Ascending aorta (tissue), 2 donors: Measurements from ENCODE around the gene OPRL1. TPM values are rescaled to one million over a fixed set of nuclear protein-coding genes. Genes with fewer than 3 reads are reported as not detected.

Source experiments
- DNase-seq, 2 donors: peaks; one replicate each; pipeline ENCODE4 v3.0.0-alpha.2; 2019; ENCODE audit warnings: low spot score in 2 of 2
- H3K27ac ChIP-seq, 2 donors: fragments of 200-600 bp; sonication (generic); one replicate each; pipeline ENCODE4 v1.5.1; 2016 to 2017; ENCODE audit warnings: mild to moderate bottlenecking in 1 of 2
- H3K27me3 ChIP-seq: fragments of 200-600 bp; sonication (generic); one replicate; pipeline ENCODE4 v1.5.1; 2017
- H3K36me3 ChIP-seq, 2 donors: fragments of 200-600 bp; sonication (generic); one replicate each; pipeline ENCODE4 v1.5.1; 2016
- H3K4me1 ChIP-seq, 2 donors: fragments of 200-600 bp; sonication (generic); one replicate each; pipeline ENCODE4 v1.5.1; 2016 to 2017; ENCODE audit warnings: mild to moderate bottlenecking in 1 of 2
- H3K4me3 ChIP-seq, 2 donors: fragments of 200-600 bp; sonication (generic); one replicate each; pipeline ENCODE4 v1.5.1; 2016 to 2017; ENCODE audit warnings: mild to moderate bottlenecking in 1 of 2
- H3K9me3 ChIP-seq, 2 donors: fragments of 200-600 bp; sonication (generic); one replicate each; pipeline ENCODE4 v1.5.1; 2016
- intact Hi-C: fragments of 100-400 bp; cut with DNase I; formaldehyde crosslinking; loops from one replicate; pipeline ENCODE4 v1.15.1; 2023
- total RNA-seq: library from RNA; depleted of rRNA; stranded (reverse); fragments of >200 nt; gene quantifications from one replicate; pipeline ENCODE4 v1.1.0, GENCODE V29; 2016
- TF ChIP-seq, protein P1 (sequence below), 3 experiments: fragments of 200-600 bp in 2 of 3; fragments of 450-650 bp in 1 of 3; sonication (generic) in 2 of 3; IDR thresholded peaks; one replicate each; pipeline ENCODE4 v1.5.1; 2016 to 2019; ENCODE audit warnings: antibody characterized with exemption in 3 of 3, mild to moderate bottlenecking in 1 of 3, moderate library complexity in 1 of 3

Gene OPRL1
- total RNA-seq, 1 donor from 2014 or later, result 0.21 TPM

DNA sequence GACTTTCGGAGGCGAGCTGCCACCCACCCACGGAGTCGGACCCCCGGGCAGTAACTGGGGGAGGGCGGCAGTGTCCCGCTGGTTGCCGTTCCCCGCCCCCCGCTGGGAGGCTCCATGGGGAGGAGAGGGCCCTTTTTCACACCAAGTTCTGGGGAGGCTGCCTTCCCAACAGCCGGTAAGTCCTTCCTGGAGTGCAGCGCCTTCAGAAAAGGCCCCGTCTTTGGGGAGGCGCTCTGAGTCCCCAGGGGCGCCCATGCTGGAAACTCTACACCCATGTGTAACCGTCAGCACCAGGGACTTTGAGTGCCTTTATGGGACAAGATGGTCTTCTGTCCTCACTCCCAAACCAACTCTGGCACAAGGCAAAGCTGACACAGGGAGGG lies 30.0 kb upstream of the OPRL1 start:
- DNase-seq, result no peak
- intact Hi-C loops, result loop anchor here (5.0 kb wide), 1 partner anchor 413 kb away; no protein-coding TSS in a partner anchor
- Histone ChIP-seq H3K9me3 (no peaks in the 10 kb centered on the region), H3K4me1 (peaks cover 0 to 3% of the 10 kb centered on the region in 2 donors), H3K36me3 (no peaks in the 10 kb centered on the region), H3K27ac (peak overlapping the region in 1 of 2 donors; percentile 48), H3K4me3 (peak overlapping the region; percentile 42 to 48), H3K27me3 (peaks cover 13% of the 10 kb centered on the region)
- TF ChIP-seq, protein P1, sequence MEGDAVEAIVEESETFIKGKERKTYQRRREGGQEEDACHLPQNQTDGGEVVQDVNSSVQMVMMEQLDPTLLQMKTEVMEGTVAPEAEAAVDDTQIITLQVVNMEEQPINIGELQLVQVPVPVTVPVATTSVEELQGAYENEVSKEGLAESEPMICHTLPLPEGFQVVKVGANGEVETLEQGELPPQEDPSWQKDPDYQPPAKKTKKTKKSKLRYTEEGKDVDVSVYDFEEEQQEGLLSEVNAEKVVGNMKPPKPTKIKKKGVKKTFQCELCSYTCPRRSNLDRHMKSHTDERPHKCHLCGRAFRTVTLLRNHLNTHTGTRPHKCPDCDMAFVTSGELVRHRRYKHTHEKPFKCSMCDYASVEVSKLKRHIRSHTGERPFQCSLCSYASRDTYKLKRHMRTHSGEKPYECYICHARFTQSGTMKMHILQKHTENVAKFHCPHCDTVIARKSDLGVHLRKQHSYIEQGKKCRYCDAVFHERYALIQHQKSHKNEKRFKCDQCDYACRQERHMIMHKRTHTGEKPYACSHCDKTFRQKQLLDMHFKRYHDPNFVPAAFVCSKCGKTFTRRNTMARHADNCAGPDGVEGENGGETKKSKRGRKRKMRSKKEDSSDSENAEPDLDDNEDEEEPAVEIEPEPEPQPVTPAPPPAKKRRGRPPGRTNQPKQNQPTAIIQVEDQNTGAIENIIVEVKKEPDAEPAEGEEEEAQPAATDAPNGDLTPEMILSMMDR (IDR thresholded peaks at IDR 0.05), result no peak

DNA sequence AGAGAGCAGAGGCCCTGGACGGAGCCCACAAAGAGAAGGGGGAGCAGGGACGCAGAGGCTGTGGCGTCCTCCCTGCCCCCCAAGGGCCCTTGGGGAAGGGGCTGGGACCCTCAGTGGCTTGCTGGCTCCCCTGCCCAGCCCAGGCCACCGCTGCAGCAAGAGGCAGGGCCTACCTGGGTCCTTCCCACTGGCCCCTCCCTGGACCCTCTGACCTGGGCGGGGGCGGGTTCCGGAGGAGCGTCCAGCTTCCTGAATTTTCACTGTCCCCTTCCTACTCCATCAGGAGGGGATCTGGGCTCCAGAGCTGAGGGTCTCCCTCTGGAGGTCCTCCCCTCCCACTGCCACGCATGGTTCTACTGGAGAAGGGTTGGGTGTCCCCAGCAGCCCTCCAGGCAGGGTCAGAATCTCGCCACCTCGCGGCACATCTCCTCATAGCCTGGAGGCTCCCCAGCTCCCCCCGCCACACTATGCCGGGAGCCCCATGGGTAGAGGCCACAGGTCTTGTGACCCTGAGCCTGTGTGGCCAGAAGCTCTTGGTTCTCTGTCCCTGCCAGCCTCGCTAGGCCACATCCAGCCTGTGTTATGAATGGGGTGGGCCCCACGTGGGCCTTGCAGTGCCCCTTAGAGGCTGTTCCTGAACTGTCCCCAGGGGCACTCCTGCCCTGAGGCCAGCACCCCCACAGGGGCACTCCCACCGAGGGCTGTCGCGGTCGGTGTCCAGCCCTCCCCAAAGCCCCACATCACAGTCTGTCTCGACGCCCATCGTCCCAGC lies 29.4 kb upstream of the OPRL1 start:
- intact Hi-C loops, result no loop called here
- no peaks in the 10 kb centered on the region for H3K36me3 ChIP-seq
- H3K4me1 ChIP-seq, result peaks cover 0 to 3% of the 10 kb centered on the region in 2 donors
- no peaks in the 10 kb centered on the region for H3K9me3 ChIP-seq
- peak overlapping the region; percentile 31 to 48 for H3K27ac ChIP-seq
- peak overlapping the region in 1 of 2 donors; percentile 48 for H3K4me3 ChIP-seq
- no peak for DNase-seq
- TF ChIP-seq, protein P1 (IDR thresholded peaks at IDR 0.05), result no peak
- H3K27me3 ChIP-seq, result peaks cover 13% of the 10 kb centered on the region

DNA sequence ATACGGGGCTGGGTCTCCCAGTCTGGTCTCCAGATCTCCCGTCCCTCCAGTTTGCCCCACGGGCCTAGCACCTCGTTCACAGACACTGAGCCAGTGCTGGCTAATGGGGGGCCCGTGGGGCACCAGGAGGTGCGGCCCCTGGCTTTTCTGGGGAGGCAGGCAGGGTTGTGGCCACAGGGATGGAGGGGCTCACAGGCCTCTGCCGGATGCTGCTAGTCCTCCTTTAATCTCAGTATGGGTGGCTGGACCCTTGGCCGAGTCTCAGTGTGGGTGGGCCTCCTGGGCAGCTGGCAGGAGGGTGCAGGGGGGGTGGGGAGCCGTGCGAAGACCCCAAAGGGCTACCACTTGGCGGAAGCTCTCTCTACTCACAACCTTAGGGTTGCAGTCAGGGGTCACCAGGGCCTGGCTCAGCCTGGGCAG lies 28.8 kb upstream of the OPRL1 start:
- DNase-seq, result no peak
- Histone ChIP-seq H3K36me3 (no peaks in the 10 kb centered on the region), H3K4me1 (peaks cover 0 to 3% of the 10 kb centered on the region in 2 donors), H3K27me3 (peaks cover 13% of the 10 kb centered on the region), H3K4me3 (no peak overlapping the region), H3K27ac (peak overlapping the region; percentile 31 to 48), H3K9me3 (no peaks in the 10 kb centered on the region)
- intact Hi-C loops, result no loop called here
- TF ChIP-seq, protein P1 (IDR thresholded peaks at IDR 0.05), result no peak

DNA sequence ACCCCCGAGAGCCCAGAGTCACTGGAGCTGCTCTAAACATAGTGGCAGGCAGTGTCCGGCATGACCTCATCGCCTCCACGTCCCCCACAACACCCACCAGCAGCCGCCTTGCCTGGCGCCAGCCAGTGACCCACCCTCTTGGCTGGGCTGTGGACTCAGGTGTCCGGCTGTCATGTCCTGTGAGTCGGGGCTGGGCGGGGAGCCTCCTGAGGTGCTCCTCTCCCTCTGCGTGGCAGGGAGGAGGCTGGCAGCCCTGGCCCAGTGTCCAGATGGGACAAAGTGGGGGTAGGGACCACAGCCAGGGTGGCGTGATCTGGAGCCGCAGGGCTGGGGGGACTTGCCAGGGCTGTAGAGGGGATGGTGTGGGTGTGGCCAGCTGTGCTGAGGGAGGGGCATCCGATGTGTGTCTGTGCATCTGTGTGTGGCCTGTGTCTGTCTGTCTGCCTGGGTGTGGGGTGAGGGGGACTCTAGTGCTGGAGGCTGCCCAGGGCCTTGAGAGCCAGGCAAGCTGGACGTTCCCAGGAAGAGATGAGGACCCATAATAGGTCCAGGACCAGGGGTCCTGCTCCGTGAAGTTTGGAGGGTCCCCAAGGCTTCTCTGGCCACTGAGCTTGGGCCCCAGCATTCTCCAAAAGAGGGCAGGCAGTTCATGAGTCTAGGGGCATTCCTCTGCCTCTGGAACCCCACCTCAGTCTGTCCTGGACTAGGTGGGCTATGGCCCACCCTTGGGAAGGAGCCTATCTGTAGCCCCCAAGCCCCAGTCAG lies 28.1 kb upstream of the OPRL1 start:
- Histone ChIP-seq H3K9me3 (no peaks in the 10 kb centered on the region), H3K4me3 (no peak overlapping the region), H3K4me1 (peaks cover 0 to 3% of the 10 kb centered on the region in 2 donors), H3K27ac (peak overlapping the region; percentile 12 to 49), H3K36me3 (no peaks in the 10 kb centered on the region), H3K27me3 (peaks cover 13% of the 10 kb centered on the region)
- peak in 1 of 2 donors; percentile 30 for DNase-seq
- intact Hi-C loops, result no loop called here
- TF ChIP-seq, protein P1 (IDR thresholded peaks at IDR 0.05), result no peak

DNA sequence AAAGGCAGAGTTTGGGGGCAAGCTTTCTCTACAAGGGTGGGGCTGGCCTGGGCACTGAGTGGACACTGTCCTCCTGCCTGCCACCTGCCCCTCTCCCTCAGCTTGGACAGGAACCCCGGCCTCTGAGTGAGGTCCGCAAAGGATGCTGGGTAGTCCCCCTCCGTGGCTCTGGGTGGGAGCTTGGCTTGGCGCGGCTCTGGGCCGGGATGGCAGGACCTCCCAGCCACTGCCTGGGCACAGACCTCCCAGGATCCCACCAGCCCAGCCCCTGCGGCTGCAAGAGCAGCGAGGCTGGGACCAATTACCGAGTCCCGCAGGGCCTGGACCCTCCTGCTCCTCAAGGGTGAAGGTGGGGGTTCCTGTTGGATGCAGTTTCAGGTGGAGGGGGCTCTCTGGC lies 27.6 kb upstream of the OPRL1 start:
- TF ChIP-seq, protein P1 (IDR thresholded peaks at IDR 0.05), result no peak
- H3K9me3 ChIP-seq, result no peaks in the 10 kb centered on the region

More for the DNA sequence above, 27.6 kb upstream of the OPRL1 start:
- H3K27ac ChIP-seq, result peak overlapping the region; percentile 12 to 61
- H3K4me3 ChIP-seq, result no peak overlapping the region
- intact Hi-C loops, result no loop called here
- peaks cover 0 to 3% of the 10 kb centered on the region in 2 donors for H3K4me1 ChIP-seq
- peaks cover 13% of the 10 kb centered on the region for H3K27me3 ChIP-seq
- no peak for DNase-seq
- no peaks in the 10 kb centered on the region for H3K36me3 ChIP-seq
